GM11168 (cell line): ENCODE results near the gene PHLDA3.

ENCODE experiments used
- in situ Hi-C: fragments of 300-500 bp; cut with MboI; formaldehyde crosslinking; loops from one replicate; pipeline ENCODE4 v1.12.0; 2022; ENCODE audit warnings: low sequenced_read_pairs; ENCODE audit not compliant: unreplicated experiment

PHLDA3 gene

GRCh38 chr1:201468844-201469644, at the start of gene PHLDA3:
TSS of gene PHLDA3 (minus strand) at chr1:201469188. CDS start at chr1:201468786, 402 bp downstream.
- in situ Hi-C loops, result no loop called here

- in situ Hi-C loops, result loop anchor here (5.0 kb wide), 1 partner anchor 46 kb away; no protein-coding TSS in a partner anchor
These were observed 49.1 kb upstream of the PHLDA3 start for GRCh38 chr1:201518071-201518470.

DNA sequence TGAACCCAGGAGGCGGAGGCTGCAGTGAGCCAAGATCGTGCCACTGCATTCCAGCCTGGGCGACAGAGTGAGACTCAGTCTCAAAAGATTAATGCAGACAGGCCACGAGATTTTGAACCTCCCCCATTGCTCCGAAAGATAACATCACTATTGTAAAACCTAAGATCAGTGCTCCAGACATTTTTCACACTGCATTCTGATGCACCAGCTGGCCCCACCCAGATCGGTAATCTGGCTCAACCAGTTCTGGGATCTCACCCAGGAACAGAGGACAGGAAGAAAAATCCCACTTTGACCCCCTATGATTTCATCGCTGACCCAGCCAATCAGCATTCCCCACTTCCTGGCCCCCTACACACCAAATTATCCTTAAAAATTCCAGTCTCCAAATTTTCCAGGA, 48.6 kb upstream of the PHLDA3 start:
- in situ Hi-C loops, result loop anchor here (5.0 kb wide), 1 partner anchor 45 kb away; no protein-coding TSS in a partner anchor

DNA sequence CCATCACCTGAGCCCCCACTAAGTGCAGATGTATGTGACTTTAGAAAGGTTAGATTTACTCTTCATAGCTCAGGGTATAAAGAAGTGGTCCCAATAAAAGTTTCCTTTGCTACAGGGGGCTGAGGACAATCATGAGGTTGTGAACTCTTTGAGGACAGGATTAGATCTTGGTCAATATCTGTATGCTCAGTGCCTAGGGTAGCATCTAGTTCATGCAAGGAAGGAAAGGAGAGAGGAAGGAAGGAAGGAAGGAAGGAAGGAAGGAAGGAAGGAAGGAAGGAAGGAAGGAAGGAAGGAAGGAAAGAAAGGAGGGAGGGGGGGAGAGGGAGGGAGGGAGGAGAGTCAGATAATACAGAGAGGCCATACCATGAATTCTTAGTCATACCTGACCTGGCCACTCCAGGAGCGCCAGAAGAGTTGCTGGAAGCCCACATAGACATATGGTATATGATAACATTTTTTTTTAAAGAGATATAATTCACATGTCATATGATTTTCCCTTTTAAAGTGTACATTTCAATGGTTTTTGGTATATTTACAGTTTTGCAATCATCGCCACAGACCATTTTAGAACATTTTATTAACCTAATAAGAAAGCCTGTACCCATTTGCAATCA, 47.6 kb upstream of the PHLDA3 start:
- in situ Hi-C loops, result loop anchor here (5.0 kb wide), 1 partner anchor 44 kb away; no protein-coding TSS in a partner anchor

DNA sequence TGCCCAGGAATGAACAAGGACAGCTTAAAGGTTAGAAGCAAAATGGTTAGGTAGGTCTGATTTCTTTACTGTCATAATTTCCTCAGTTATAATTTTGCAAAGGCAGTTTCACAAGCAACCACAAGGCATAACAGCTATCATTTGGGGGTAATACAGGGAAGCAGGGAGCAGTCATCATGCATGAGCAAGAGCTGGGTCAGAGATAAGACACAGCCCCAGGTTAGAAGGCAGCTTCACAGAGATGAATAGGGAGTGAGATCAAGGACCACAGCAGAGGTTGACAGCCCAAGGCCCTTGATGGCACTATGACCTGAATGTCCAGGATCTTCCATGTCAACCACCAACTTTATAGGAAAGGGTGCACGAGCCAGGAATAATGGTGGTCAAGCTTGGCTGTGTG, 46.9 kb upstream of the PHLDA3 start:
- in situ Hi-C loops, result loop anchor here (5.0 kb wide), 1 partner anchor 44 kb away; no protein-coding TSS in a partner anchor

DNA sequence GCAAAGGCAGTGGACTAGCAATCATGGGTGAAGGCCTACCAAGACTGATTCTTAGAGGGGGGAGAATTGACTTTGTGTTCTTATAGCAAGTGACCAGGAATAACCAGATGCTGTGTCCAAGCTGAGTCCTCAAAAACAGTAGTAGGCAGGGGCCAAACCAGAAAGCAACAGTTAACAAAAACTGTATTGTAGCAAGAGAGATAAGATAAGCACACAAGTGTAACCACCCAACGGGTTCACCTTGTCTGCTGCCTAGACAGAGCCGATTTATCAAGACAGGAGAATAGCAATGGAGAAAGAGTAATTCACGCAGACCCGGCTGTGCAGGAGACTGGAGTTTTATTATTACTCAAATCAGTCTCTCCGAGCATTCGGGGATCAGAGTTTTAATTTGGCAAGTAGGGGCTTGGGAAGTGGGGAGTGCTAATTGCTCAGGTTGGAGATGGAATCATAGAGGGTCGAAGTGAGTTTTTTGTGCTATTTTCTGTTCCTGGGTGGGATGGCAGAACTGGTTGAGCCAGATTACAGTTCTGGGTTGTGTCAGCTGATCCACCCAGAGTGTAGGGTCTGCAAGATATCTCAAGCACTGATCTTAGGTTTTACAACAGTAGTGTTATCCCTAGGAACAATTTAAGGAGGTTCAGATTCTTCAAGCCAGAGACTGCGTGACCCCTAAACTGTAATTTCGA, 46.2 kb upstream of the PHLDA3 start:
- in situ Hi-C loops, result loop anchor here (5.0 kb wide), 1 partner anchor 43 kb away; no protein-coding TSS in a partner anchor

DNA sequence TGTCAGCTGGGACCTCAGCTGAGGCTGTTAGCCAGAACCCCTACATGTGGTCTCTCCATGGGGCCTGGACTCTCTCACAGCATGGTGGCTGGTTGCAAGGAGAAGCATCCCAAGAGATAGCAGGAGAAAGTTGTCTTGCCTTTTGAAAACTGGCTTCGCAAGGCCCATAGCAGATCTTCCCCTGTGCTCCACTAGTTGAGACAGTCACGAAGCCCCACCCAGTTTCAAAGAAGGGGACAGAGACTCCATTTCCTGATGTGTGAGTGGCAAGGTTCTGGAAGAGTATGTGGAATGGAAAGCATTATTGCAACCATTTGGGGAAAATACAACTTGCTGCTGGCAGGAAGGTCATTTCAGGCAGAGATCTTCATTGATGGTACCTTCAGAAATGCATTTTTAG, 45.5 kb upstream of the PHLDA3 start:
- in situ Hi-C loops, result no loop called here

DNA sequence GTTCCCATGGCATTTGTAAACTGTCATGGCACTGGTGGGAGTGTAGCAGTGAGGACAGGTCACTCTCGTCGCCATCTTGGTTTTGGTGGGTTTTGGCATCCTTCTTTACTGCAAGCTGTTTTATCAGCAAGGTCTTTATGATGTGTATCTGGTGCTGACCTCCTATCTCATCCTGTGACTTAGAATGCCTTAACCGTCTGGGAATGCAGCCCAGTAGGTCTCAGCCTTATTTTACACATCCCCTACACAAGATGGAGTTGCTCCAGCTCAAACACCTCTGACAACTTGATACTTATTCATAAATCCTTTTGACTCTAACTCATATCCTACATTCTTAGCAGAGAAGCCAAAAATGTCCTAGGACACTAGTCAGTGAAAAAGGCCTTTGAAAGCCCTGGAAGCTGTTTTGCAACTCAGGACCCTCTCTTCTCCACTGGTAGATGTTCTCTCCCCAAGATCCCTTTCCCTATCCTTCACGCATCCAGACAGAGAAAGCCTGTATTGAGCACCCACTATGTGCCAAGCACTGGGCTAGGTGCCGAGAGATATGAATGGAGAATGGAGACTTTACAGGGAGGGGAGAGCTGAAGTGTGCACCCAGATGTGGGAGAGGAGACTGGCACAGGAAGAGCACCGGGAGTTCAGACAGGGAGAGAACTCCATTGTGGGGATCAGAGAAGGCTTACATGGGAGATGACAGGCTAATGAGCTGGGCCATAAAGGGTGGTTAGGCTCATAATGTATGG, 44.7 kb upstream of the PHLDA3 start:
- in situ Hi-C loops, result no loop called here

GRCh38 chr1:201511941-201512539, 43.1 kb upstream of the PHLDA3 start:
- in situ Hi-C loops, result no loop called here

DNA sequence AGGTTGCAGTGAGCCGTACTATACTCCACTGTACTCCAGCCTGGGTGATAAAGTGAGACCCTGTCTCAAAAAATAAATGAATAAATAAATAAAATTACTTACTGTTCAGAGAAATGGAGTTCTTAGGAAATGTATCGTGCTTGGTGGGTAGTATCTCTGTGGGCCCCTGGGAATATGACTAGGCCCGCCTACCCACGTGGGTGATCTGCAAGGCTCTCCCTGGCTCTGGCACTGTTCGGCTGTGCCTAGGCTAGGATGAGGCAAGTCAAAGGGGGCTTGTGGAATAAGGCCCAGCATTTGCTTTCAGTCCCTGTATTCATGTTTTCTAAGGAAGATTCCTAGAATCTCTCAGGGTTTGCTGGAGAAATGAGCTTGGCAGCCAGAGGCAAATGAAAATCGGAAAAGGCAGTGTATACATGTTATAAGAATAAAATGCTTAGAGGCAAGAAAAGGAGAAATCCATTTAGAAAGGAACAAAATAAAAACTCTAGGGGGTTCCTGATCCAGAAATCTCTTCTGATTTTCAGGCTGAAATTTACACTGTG, 42.5 kb upstream of the PHLDA3 start:
- in situ Hi-C loops, result no loop called here

GRCh38 chr1:201510734-201511133, 41.7 kb upstream of the PHLDA3 start:
- in situ Hi-C loops, result no loop called here

DNA sequence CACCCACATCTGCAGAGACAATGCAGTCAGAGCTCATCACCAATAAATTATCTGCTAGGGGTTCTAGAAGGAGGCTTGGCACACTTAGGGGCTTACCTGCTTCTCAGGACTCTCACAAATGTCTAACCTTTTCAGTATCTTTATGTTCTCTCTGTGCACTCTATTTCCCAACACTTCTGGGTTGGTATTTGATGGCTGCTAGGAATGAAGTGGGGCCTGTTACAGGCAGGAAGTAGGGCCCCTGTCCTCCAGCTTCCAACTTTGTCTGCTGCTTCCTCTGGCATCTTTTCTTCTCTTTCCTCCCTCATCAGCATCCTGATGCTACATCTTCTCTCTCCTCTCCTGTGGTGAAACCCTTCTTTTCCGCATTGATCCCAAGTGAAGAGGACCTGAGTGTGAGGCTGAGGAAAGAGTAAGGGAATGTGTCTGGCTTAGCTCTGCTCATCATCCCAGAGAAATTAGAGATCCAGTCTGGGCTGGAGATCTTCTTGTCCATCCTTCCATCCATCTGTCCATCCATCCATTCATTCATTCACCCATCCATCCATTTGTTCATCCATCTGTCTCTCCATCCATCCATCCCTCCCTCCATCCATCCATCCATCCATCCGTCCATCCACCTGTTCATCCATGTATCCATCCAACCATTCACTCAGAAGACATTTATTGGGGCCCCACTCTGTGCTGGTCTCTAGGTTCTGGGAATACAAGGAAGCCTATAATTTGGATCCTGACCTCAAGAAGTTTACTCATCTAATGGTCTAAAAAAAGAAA, 40.8 kb upstream of the PHLDA3 start:
- in situ Hi-C loops, result no loop called here

DNA sequence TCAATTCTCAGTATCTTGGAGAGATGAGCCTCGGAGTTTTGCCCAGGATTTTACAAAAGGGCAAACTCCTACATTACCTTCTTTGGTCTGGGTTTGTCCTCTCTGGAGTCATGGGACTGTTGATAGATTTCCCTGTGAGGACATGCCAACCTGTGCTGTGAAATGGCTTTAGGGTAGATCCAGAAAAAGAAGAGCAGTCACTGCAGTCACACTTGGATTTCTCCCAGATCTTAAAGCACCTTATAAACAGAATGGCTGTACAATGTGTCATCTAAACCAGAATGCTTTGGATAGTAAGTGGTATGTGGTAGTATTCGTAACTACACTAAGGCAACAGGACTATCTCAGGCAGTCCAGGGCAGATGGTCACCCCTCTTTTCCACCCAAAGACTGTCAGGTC, 39.8 kb upstream of the PHLDA3 start:
- in situ Hi-C loops, result no loop called here

GRCh38 chr1:201507360-201507675, 38.3 kb upstream of the PHLDA3 start:
- in situ Hi-C loops, result no loop called here

DNA sequence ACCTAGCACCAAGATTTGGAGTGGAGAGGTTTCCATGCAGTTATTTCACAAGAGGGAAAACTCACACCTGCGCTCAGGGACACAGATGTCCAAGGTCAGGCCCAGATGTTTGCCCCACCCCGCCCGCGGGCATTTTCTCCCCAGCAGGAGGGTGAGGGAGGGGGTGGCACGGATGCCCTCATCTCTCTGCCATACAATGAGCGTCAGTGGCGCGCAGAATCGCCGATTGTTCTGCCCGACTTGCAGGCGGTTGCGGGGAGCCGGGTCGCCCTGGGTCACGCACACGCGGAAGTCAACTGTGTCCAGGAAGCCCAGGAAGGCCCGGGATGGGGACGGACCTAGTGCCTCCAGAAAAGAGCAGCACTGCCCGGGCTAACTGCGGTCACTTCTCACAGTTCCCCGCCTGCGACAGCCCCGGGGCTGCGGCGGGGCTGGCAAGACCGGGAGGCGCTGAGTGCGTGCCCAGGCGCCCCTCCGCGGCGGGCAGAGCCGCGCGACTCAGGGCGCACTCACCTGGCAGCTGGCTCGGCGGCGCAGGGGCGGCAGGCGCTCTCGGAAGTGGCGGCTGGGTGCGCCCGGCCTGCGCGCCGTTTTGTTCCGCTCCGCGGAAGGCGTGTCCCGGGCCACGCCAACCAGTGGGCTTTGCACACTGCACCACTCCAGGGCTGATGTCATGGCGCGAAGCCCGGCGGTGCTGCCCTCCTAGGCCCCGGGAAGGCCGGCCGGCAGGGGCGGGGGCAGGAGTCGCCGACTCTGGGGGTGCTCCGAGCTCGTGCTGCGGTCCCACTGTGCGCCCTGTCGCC, 37.8 kb upstream of the PHLDA3 start, which contains the start of gene CSRP1:
Gene CSRP1 (minus strand): TSS at position 567 of the 803 bp plus-strand sequence. CDS start 10,820 bp downstream, outside the sequence.
- in situ Hi-C loops, result no loop called here

- in situ Hi-C loops, result no loop called here
These were observed 37.1 kb upstream of the PHLDA3 start for GRCh38 chr1:201506092-201506491.

GRCh38 chr1:201505503-201505890, 36.5 kb upstream of the PHLDA3 start:
- in situ Hi-C loops, result no loop called here
